DOHH2 (cell line): ENCODE results near the gene STIM2.

Source experiments
- H3F3A ChIP-seq: fragments of 200-600 bp; sonication (generic), shearing (Covaris generic); 2 replicates; pipeline ENCODE4 v1.6.0; 2016; ENCODE audit warnings: antibody characterized with exemption, mild to moderate bottlenecking; ENCODE audit not compliant: control insufficient read depth, insufficient read depth
- H3K27ac ChIP-seq: fragments of 200-600 bp; sonication (generic); 2 replicates; pipeline ENCODE4 v1.5.1; 2014; ENCODE audit warnings: low read depth, mild to moderate bottlenecking, low read length, moderate library complexity
- H3K27me3 ChIP-seq: fragments of 200-600 bp; sonication (generic); 2 replicates; pipeline ENCODE4 v1.6.1; 2014; ENCODE audit warnings: mild to moderate bottlenecking, low read length, mixed read lengths; ENCODE audit not compliant: control insufficient read depth
- H3K36me3 ChIP-seq: fragments of 200-600 bp; sonication (generic); 2 replicates; pipeline ENCODE4 v1.6.1; 2014; ENCODE audit warnings: mild to moderate bottlenecking, low read length, moderate library complexity, mixed read lengths; ENCODE audit not compliant: control insufficient read depth
- H3K4me1 ChIP-seq: fragments of 200-600 bp; sonication (generic); 2 replicates; pipeline ENCODE4 v1.6.1; 2014; ENCODE audit warnings: mild to moderate bottlenecking, low read length, mixed read lengths; ENCODE audit not compliant: control insufficient read depth
- H3K4me2 ChIP-seq: fragments of 200-600 bp; sonication (generic); 2 replicates; pipeline ENCODE4 v1.6.0; 2014; ENCODE audit warnings: mild to moderate bottlenecking, low read length, moderate library complexity
- H3K4me3 ChIP-seq: fragments of 200-600 bp; sonication (generic); 2 replicates; pipeline ENCODE4 v1.5.1; 2014; ENCODE audit warnings: mild to moderate bottlenecking, low read length, mixed read lengths
- H3K79me2 ChIP-seq: fragments of 200-600 bp; sonication (generic); 2 replicates; pipeline ENCODE4 v1.6.1; 2014; ENCODE audit warnings: mild to moderate bottlenecking, low read length, mixed read lengths; ENCODE audit not compliant: control insufficient read depth
- H3K9me2 ChIP-seq: fragments of 200-600 bp; sonication (generic); replicated peaks from 2 replicates; pipeline ENCODE4 v1.6.1; 2014; ENCODE audit warnings: mild to moderate bottlenecking, low read length, mixed read lengths; ENCODE audit not compliant: control insufficient read depth
- H3K9me3 ChIP-seq: fragments of 200-600 bp; sonication (generic); 2 replicates; pipeline ENCODE4 v1.6.1; 2014; ENCODE audit warnings: antibody characterized with exemption, low read length, mixed read lengths; ENCODE audit not compliant: control insufficient read depth, insufficient read depth
- H4K20me1 ChIP-seq: fragments of 200-600 bp; sonication (generic); 2 replicates; pipeline ENCODE4 v1.6.0; 2014; ENCODE audit warnings: low read depth, mild to moderate bottlenecking, antibody characterized with exemption, low read length, moderate library complexity; ENCODE audit not compliant: control insufficient read depth, insufficient read depth
- CTCF ChIP-seq: fragments of 200-600 bp; sonication (generic); IDR thresholded peaks from one replicate; pipeline ENCODE4 v1.5.1; 2014; ENCODE audit warnings: antibody characterized with exemption, mild to moderate bottlenecking, low read depth, low read length; ENCODE audit not compliant: poor library complexity, severe bottlenecking
- EZH2phosphoT487 ChIP-seq: fragments of 200-600 bp; sonication (generic); IDR thresholded peaks from 2 replicates; pipeline ENCODE4 v1.6.1; 2017; ENCODE audit warnings: borderline replicate concordance, mild to moderate bottlenecking, antibody characterized with exemption, low read length, moderate library complexity, mixed read lengths

STIM2 gene

GRCh38 chr4:26878794-26879391 lies 18.3 kb downstream of the STIM2 start:
- Histone ChIP-seq H3K36me3 (peaks cover 49% of the 10 kb centered on the region), H3K9me3 (peaks cover 19% of the 10 kb centered on the region; the same call in 1 of the 2 replicates), H3F3A (peaks cover 15% of the 10 kb centered on the region), H3K27ac (peak overlapping the region; percentile 45; the same call in 1 of the 2 replicates), H3K79me2 (peaks cover 98% of the 10 kb centered on the region), H3K4me2 (peak overlapping the region; percentile 47), H3K27me3 (no peaks in the 10 kb centered on the region), H3K9me2 (no peaks in the 10 kb centered on the region), H3K4me1 (peaks cover 74% of the 10 kb centered on the region), H3K4me3 (no peak overlapping the region), H4K20me1 (no peaks in the 10 kb centered on the region)
- TF ChIP-seq CTCF = no peak
- no peak for TF ChIP-seq EZH2phosphoT487

GRCh38 chr4:26879805-26880204 lies 19.2 kb downstream of the STIM2 start:
- H3K9me2 ChIP-seq = no peaks in the 10 kb centered on the region
- H3K4me2 ChIP-seq = peak overlapping the region; percentile 47
- H3K36me3 ChIP-seq = peaks cover 45% of the 10 kb centered on the region
- H3K4me1 ChIP-seq = peaks cover 81% of the 10 kb centered on the region
- H3K4me3 ChIP-seq = peak overlapping the region; percentile 27
- H4K20me1 ChIP-seq = no peaks in the 10 kb centered on the region
- peaks cover 95% of the 10 kb centered on the region for H3K79me2 ChIP-seq
- peaks cover 19% of the 10 kb centered on the region; the same call in 1 of the 2 replicates for H3K9me3 ChIP-seq
- H3K27ac ChIP-seq = peak overlapping the region; percentile 45
- no peaks in the 10 kb centered on the region for H3K27me3 ChIP-seq
- peaks cover 22% of the 10 kb centered on the region for H3F3A ChIP-seq
- no peak for TF ChIP-seq CTCF
- no peak for TF ChIP-seq EZH2phosphoT487

- H3K4me3 ChIP-seq = peak overlapping the region; percentile 69
- peaks cover 32% of the 10 kb centered on the region for H3F3A ChIP-seq
- H3K27ac ChIP-seq = peak overlapping the region; percentile 95
- H3K9me2 ChIP-seq = no peaks in the 10 kb centered on the region
- peaks cover 95% of the 10 kb centered on the region for H3K79me2 ChIP-seq
- H3K4me1 ChIP-seq = peaks cover 79% of the 10 kb centered on the region
- TF ChIP-seq EZH2phosphoT487 (no peak), CTCF (no peak)
- peaks cover 4% of the 10 kb centered on the region; the same call in 1 of the 2 replicates for H3K9me3 ChIP-seq
- peak overlapping the region; percentile 83 for H3K4me2 ChIP-seq
- no peaks in the 10 kb centered on the region for H4K20me1 ChIP-seq
- H3K36me3 ChIP-seq = peaks cover 37% of the 10 kb centered on the region
- no peaks in the 10 kb centered on the region for H3K27me3 ChIP-seq
Measured at GRCh38 chr4:26884026-26884425, 23.4 kb downstream of the STIM2 start.
